Measurements from ENCODE around the gene KIAA0825. TPM values are rescaled to one million over a fixed set of nuclear protein-coding genes. Genes with fewer than 3 reads are reported as not detected.

The KIAA0825 gene
- total RNA-seq, 4 donors from 2014 or later: 4.1 to 8.2 (median 5.6) TPM

DNA sequence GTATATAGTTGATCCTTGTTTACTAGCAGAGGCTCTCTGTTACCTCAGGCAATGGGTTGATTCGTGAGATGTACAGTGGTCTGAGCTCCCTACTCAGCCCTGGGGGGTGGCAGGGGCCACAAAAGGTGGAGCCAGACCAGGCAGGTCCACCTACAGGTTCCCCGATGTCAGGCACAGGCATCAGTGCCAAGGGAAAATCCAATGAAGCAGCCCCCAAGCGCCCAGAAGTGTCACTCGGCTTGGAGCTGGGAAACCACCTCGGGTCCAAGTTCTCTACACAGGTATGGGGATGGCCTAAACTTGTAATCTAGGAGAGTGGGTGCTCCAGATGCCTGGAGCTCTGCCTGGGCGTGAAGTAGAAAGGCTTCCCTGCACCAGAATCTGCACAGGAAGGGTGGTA, 188.8 kb downstream of the KIAA0825 start:
- Histone ChIP-seq H3K36me3 (no peaks in the 10 kb centered on the region), H3K9me3 (no peaks in the 10 kb centered on the region), H3K4me3 (no peak overlapping the region), H3K4me1 (peaks cover 0 to 4% (median 0%) of the 10 kb centered on the region in 4 donors), H3K27me3 (no peaks in the 10 kb centered on the region), H3K27ac (no peak overlapping the region)
- DNase-seq: no peak
- TF ChIP-seq, protein P1, sequence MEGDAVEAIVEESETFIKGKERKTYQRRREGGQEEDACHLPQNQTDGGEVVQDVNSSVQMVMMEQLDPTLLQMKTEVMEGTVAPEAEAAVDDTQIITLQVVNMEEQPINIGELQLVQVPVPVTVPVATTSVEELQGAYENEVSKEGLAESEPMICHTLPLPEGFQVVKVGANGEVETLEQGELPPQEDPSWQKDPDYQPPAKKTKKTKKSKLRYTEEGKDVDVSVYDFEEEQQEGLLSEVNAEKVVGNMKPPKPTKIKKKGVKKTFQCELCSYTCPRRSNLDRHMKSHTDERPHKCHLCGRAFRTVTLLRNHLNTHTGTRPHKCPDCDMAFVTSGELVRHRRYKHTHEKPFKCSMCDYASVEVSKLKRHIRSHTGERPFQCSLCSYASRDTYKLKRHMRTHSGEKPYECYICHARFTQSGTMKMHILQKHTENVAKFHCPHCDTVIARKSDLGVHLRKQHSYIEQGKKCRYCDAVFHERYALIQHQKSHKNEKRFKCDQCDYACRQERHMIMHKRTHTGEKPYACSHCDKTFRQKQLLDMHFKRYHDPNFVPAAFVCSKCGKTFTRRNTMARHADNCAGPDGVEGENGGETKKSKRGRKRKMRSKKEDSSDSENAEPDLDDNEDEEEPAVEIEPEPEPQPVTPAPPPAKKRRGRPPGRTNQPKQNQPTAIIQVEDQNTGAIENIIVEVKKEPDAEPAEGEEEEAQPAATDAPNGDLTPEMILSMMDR (IDR thresholded peaks at IDR 0.05): no peak
- no peak for TF ChIP-seq POLR2A (IDR thresholded peaks at IDR 0.05)

DNA sequence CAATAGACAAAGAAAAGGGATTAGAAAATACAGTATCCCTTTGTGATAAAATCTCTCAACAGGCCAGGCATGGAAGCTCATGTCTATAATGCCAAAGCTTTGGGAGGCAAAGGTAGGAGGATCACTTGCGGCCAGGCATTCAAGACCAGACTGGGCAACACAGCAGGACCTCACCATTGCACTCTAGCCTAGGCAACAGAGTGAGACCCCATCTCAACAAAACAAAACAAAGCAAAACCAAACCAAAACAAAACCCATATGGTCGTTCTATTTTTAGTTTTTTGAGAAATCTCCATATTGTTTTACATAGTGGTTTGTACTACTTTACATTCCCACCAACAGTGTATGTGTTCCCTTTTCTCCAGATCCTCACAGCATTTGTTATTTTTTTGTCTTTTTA, 193.0 kb downstream of the KIAA0825 start:
- Histone ChIP-seq H3K27me3 (no peaks in the 10 kb centered on the region), H3K36me3 (no peaks in the 10 kb centered on the region), H3K27ac (no peak overlapping the region), H3K4me1 (no peaks in the 10 kb centered on the region), H3K9me3 (no peaks in the 10 kb centered on the region), H3K4me3 (no peak overlapping the region)
- TF ChIP-seq, protein P1 (IDR thresholded peaks at IDR 0.05): no peak
- no peak for TF ChIP-seq POLR2A (IDR thresholded peaks at IDR 0.05)
- no peak for DNase-seq

DNA sequence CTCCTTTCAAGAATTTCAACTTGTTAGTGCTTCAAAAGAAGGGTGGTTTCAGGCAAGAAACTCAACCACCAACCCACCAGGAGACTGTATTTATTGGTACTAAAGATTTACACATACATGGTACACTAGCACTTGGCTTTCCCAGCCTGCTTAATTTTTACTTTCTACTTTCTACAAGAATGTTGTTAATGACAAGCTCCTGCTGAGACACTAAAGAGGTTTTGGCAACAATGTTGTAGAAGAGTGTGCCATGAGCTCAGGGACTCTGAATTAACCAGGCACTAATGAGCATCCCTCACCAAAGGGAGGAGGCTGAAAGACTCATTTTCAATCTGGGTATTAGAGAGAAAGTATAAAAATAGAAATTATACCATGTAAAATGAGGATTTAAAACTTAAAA, 195.0 kb downstream of the KIAA0825 start:
- Histone ChIP-seq H3K36me3 (no peaks in the 10 kb centered on the region), H3K4me1 (no peaks in the 10 kb centered on the region), H3K27ac (no peak overlapping the region), H3K27me3 (no peaks in the 10 kb centered on the region), H3K4me3 (no peak overlapping the region), H3K9me3 (no peaks in the 10 kb centered on the region)
- DNase-seq: no peak
- TF ChIP-seq POLR2A (IDR thresholded peaks at IDR 0.05): no peak
- TF ChIP-seq, protein P1 (IDR thresholded peaks at IDR 0.05): no peak

DNA sequence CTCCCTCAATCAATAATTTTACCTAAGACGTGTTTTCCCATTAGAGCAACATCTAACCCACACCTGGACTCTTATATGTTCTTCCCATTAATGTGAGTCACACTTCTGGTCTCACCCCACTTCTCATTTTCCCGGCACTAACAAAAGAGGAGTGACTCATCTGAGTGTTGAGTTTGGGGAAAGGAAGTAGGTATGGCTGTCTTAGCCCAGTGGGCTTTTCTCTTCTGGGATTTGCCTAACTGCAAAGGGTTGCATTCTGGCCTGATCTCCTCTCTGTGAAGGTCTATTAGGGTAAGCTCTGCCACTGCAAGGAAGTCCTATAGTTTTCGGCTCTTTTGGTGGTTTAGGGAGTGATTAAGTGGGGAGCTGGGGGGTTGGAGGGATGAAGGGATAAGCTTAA, 195.6 kb downstream of the KIAA0825 start:
- H3K4me3 ChIP-seq: no peak overlapping the region
- no peaks in the 10 kb centered on the region for H3K27me3 ChIP-seq
- TF ChIP-seq, protein P1 (IDR thresholded peaks at IDR 0.05): no peak
- no peak for TF ChIP-seq POLR2A (IDR thresholded peaks at IDR 0.05)
- H3K4me1 ChIP-seq: no peaks in the 10 kb centered on the region
- no peaks in the 10 kb centered on the region for H3K36me3 ChIP-seq
- DNase-seq: no peak
- no peaks in the 10 kb centered on the region for H3K9me3 ChIP-seq
- H3K27ac ChIP-seq: no peak overlapping the region

DNA sequence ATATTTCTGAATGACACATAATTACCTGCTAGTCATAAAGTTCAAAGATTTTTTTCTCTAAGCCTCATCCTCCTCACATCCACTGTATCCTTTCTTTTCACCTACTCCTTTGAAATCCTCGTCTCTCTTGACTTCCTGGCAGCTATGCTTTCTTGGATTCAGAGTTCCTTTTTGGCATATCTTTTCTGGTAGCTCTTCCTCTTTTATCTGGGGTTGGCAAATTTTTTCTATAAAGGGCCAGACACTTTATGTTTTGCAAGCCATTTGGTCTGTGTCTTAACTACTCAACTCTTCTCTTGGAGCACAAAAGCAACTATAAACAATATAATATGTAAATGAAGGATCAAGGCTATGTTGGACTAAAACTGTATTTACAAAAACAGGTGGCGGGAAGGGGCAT, 197.5 kb downstream of the KIAA0825 start:
- H3K27me3 ChIP-seq: no peaks in the 10 kb centered on the region
- H3K27ac ChIP-seq: no peak overlapping the region
- no peak for DNase-seq
- no peaks in the 10 kb centered on the region for H3K9me3 ChIP-seq
- no peak overlapping the region for H3K4me3 ChIP-seq
- H3K4me1 ChIP-seq: no peaks in the 10 kb centered on the region
- no peak for TF ChIP-seq POLR2A (IDR thresholded peaks at IDR 0.05)
- TF ChIP-seq, protein P1 (IDR thresholded peaks at IDR 0.05): no peak
- H3K36me3 ChIP-seq: no peaks in the 10 kb centered on the region

DNA sequence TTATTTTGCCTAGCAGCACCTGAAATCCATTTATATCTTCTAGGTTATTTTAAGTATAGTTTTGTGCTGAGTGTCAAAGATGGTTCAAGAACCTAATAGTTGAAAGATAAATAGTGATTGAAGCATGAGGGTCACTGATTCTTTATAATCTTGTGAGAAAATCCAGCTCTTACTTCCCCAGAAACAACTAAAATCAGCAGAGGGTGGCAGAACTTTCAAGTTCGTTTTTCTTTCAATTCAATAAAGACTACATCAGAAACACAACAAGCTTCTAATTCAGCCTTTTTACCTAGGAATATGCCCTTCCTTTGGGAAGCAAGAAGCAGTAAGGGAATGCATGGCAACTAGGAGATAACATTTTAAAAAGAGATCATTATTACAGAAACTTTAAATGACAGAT, 202.6 kb downstream of the KIAA0825 start:
- Histone ChIP-seq H3K4me3 (no peak overlapping the region), H3K27me3 (no peaks in the 10 kb centered on the region), H3K4me1 (no peaks in the 10 kb centered on the region), H3K9me3 (no peaks in the 10 kb centered on the region), H3K27ac (no peak overlapping the region), H3K36me3 (no peaks in the 10 kb centered on the region)
- no peak for DNase-seq
- no peak for TF ChIP-seq POLR2A (IDR thresholded peaks at IDR 0.05)
- TF ChIP-seq, protein P1 (IDR thresholded peaks at IDR 0.05): no peak

Data from Peyer's patch (tissue), 4 donors.